NAMALWA (cell line): Measurements from ENCODE around the gene TNFSF9.
"Not testable (repeated sequence)": the region's sequence is repeated elsewhere in the genome, so short reads cannot be mapped to it uniquely, and the experiment has no call there.

Experiments
- DNase-seq: peaks from one replicate; pipeline ENCODE4 v3.0.0-alpha.2; 2015; ENCODE audit warnings: low spot score

The TNFSF9 gene

DNA sequence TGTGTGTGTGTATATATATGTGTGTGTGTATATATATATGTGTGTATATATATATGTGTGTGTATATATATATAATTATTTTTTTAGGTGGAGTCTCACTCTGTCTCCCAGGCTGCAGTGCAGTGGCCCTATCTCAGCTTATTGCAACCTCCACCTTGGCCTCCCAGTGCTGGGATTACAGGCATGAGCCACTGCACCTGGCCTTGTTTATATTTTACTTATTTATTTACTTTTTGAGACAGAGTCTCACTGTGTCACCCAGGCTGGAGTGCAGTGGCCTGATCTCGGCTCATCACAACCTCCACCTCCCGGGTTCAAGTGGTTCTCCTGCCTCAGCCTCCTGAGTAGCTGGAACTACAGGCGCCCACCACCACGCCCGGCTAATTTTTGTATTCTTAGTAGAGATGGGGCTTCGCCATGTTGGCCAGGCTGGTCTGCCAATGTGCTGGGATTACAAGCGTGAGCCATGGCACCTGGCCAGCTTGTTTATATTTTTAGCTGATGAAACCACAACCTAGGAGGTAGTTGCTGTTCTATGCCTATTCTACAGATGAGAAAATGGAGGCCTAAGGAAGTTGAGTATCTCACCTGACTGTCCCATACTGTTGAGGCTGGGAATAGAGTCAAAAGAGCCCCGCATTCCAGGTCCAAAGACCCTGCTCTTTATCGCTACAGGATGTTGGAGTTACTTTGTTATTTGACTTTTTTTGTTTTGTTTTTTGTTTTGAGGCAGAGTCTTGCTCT is 22.6 kb upstream of the TNFSF9 start:
- DNase-seq: not testable (repeated sequence)

DNA sequence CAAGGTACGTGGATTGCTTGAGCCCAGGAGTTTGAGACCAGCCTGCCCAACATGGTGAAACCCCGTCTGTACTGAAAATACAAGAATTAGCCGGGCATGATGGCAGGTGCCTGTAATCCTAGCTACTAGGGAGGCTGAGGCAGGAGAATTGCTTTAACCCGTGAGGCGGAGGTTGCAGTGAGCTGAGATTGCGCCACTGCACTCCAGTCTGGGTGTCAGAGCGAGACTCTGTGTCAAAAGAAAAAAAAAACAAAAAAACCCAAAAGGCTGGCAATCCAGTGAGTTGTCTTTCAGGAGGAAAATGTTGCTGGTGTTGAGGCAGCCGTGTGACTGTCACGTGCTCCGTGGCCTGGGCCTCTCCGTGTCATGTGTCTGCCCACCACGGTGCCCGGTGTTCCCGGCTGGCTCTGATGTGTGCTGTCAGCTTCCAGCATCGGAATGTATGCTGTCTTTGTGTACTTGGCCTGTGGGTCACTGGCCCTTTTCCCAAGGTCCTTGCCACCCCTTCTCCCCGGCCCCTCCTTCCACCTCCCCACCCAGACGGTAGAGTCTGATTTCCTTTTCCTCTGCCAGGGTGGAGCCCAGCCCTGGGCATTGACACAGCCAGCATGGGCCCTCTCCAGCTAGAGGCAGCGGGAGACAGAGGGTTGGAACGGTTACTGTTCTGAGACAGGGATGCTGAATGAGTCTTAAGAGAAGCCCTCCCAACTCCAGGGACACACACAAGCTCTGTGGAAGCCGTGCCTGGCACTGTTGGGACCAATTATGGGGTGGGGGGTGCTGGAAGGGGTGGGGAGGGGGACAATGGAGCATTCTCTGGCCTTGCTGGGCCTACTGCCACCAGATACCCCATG is 21.5 kb upstream of the TNFSF9 start:
- no peak for DNase-seq

DNA sequence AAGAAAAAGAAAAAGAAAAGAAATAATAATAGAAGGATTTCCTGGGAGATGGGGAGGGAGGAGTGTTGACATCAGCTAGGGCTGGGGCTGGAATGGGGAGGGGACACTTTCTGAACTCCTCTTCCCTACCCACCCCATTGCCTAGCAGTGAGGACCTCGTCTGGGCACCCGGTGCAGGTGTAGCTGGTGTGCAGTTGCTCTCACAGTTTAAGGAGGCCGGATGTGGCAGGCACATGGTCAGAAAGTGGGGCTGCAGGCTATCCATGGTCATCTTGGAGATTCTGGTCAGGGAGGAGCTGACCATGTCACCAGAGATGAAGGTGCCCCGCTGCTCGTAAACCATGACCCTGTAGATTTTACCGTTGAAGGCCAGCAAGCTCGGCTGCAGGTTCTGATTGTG is 20.2 kb upstream of the TNFSF9 start:
- DNase-seq: no peak

DNA sequence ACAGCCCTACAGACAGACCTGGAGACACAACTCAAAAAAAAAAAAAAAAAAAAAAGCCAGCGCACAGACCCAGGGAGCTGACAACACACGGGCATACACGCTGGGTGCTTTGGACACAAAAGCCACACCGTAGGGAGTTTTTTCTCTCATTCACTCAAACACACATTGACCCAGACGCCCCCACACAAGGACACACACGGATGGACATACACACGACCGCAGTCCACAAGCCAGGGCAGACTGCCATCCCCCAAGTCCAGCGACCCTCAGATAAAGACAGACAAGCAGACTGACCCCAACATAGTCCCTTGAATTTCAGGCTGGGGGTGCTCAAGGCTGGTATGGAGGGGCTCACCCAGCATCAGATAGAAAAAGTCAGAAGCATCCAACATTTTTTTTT is 16.7 kb upstream of the TNFSF9 start:
- no peak for DNase-seq

DNA sequence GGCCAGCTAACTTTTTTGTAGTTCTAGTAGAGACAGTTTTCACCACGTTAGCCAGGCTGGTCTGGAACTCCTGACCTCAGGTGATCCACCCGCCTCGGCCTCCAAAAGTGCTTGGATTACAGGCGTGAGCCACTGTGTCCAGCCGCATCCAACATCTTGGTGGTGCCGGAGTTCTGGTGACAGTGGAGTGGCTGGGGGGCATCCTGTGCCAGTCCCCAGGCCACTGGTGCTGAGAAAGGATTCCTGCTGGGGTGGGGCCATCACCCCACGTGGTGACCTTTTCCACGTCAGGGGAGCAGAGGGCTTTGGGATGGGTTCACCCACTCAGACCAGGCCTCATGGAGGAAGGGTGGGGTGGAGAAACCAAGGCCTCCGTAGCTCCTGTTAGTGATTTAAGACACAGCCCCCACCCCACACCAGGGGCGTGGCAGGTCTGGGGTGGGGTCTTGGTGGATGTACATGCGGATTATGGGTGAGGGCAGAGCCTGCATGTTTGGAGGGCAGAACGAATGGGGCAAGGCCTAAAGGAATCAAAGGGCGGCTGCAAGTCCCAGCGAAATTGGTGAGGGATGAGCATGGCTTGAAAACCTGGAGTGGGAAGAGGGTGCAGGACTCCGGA is 15.8 kb upstream of the TNFSF9 start:
- no peak for DNase-seq

DNA sequence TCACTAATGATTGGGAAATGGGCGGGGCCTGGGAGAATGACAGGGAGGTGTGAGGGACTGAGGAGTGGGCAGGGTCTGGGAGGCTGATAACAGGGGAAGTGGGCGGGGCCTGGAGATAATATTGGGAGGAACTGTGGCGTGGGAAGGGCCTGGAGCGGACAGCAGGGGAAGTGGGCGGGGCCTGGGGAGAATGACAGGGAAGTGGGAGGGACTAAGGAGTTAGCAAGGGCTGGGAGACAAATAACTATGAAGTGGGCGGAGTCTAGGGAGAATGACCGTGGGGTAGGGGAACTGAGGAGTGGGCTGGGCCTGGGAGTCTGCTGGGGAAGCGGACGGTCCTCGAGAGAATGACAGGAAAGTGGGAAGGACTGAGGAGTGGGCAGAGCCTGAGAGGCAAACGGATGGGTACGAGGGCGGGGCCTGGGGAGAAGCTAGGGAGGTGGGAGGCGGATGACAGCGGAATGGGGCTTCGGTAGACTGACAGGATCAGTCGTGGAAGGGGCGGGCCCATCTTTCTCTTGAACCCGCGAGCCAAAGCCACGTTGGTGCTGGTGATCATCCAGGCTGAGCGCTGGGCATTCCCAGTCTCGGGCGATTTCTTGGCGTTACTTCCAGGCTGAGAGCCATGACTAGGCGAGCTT is 14.7 kb upstream of the TNFSF9 start:
- peak; percentile 88 for DNase-seq

DNA sequence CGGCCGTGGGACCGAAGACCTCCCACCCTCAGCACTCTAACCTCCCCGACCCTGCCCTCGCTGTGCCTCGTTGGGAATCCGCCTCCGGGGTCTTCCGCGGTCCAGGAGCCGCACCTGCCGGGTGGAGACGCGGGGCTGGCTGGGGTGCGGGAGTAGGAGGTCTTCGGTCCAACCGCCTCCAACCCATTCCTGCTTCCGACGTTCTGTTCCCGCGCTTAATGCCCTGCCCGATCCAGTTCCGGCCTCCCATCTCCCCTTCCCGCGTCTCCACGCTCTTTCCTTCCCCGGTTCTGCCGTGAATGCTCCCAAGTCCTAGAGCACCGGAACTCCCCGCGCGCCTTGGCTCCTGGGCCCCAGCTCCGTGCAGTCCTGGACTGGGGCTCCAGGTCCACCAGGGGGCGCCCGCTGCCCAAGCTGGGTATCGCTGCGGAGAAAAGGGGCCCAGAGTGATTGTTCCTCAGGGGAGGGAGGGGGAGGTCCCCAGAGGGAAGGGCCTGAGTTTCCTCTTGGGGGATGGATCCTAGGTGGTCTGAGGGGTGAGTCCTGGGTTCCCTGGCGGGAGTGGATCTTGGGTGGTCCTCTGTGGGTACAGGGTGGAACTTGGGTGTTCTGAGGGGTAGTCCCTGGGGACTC is 14.1 kb upstream of the TNFSF9 start:
- DNase-seq: peak; percentile 94

DNA sequence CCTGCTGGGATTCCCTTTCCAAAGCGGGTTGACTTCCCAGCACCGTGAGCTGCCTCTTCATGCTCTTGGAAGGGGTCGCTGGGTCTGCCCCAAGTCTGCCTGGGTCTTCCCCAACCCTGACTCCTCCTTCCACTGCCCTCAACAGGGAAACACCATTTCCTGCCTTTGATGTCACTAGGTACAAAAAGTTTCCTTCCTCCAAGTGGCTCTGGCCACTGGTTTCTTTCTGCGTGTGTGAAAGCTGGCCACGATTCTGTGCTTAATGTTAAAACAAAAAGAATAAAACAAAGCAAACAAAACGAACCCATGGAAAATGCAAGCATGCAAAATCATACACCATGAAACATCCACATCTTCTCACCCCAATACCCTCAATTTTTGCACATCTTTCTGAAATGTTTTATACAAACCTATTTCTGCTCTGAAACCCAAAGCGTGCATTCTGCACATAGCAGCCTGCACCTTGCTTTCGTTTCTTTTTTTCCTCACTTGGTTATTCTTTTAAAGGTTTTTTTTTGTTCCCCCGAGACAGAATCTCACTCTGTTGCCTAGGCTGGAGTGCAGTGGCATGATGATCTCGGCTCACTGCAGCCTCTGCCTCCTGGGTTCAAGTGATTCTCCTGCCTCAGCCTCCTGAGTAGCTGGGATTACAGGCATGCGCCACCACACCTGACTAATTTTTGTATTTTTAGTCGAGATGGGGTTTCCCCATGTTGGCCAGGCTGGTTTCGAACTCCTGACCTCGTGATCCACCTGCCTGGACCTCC is 12.5 kb upstream of the TNFSF9 start:
- peak; percentile 69 for DNase-seq

DNA sequence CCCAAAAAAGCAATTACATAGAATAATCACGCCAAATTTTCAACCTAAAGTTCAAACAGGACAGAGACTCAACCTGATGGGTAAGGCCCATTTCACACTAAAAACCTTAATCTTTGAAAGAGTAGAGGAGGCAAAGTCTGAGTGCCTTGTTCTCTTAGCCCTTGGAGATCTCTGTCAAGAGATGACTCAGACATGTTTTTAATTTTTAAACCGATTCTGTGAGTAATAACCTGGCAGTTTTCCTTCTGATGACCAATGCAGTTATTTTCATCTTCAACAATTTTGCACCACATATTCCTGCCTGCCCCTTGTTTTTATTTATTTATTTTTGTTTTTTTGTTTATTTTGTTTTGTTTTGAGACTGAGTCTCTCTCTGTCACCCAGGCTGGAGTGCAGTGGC is 11.5 kb upstream of the TNFSF9 start:
- DNase-seq: no peak

DNA sequence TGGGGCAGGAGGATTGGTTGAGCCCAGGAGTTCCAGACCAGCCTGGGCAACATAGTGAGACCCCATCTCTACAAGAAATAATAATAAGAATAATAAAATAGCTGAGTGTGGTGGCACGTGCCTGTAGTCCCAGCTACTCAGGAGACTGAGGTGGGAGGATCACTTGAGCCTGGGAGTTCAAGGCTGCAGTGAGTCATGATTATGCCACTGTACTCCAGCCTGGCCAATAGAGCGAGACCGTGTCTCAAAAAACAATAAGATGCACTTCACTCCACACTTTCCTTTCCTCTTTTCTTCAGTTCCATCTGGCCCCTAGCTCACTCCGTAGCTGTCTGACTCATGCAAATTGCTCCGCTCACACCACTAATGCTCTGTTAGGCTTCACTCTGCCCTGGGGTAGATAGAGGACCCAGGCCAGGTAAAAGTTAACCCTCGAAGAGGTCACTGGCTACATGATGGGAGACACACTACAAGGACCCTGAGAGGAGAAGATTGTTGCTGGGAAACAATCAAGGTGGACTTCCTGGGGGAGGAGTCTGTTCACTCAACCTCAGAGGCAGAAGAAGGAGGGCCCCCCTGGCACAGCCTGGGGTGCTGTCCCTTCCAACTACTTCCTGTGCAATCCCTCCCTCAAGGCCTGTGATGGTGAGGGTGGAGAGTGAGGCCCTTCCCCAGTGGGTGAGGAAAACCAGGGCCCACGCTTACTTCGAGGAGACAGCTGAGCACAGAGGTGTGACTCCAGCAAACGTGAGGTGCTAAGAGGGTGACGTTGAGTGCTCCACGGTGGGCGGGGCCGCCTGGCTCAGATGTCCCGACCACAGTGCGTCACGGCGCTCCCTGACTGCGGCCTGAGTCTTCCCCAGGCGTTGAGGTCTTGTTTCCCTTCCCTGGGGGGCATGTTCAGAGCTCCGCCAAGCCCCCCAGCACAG is 8.8 kb upstream of the TNFSF9 start:
- peak; percentile 96 for DNase-seq

DNA sequence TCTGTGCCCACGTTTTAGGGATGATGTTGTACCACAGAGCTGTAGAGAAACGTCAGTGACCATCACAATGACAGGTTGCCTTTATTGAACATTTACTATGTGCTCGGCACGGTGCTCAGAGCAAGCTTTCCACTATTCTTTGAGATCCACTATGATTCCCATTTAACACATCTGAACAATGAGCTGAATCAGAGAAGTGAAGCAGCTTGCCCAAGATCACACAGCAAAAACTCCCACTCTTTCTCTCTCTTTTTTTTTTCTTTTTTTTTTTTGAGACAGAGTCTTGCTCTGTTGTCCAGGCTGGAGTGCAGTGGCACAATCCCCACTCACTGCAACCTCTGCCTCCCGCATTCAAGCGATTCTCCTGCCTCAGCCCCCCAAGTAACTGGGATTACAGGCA is 8.1 kb upstream of the TNFSF9 start:
- no peak for DNase-seq

DNA sequence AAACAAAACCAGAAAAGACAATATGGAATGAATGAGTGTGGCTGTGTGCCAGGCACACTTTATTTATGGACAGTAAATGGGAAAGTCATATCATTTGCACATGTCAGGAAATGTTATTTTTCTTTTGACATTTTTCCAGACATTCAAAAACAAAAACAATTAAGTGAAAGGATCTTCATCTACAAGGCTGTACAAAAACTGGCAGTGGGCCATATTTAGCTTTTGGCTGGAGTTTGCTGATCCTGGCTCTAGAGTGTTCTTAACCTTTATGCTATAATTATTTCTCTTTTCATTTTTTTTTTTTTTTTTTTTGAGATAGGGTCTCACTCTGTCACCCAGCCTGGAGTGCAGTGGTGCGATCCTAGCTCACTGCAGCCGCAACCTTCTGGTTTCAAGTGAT is 6.5 kb upstream of the TNFSF9 start:
- peak; percentile 9 for DNase-seq

DNA sequence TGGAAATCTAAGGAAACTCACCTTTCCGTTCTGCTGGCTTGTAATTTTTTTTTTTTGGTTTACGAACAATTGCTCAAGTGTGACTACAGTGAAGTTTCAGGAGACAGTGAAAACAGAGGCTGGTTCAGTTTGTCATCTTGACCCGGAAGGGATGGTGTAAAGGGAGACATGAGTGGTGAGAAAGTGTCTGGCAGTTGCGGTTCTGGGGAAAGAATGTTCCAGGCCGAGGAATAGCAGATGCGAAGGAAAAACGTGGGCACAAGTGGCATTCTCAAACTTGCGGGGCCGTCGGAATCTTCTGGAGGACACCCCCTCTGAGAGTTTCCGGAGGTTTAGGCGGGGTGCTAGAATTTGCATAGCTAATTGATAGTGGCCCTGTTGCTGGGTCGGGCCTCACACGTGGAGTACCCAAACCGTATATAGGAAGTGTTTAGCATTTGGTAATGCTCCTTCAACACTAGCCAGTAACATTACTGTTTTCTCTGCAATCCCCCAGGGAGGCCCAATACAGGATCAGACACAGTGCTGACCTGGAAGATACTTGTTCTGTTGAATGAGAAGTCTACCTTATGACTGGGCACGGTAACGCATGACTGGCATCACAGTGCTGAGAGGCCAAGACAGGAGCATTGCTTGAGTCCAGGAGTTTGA is 2.8 kb upstream of the TNFSF9 start:
- DNase-seq: peak; percentile 96

DNA sequence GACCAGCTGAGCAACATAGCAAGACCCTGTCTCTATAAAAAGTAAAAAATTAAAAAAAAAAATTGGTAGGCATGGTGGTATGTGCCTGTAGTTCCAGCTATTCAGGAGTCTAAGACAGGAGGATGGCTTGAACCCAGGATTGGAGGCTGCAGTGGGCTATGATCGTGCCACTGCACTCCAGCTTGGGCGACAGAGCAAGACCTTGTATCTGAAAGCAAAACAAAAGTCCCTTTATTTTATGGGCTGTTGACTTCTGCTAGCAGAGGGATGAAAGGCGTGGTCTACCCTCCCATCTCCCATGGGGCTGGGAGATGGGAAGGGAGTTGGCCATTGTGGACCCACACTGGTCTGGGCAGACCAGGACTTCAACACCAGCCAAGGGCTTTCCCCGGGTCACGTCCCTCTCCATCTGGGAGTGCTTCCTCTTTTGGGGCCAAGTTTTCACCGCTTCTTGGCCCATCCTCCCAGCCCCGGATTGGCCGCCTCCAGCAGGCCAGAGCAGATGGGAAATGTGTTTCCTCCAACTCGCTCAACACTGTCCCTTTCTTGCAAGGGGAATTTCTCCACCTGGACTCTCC is 2.2 kb upstream of the TNFSF9 start:
- DNase-seq: peak; percentile 84

DNA sequence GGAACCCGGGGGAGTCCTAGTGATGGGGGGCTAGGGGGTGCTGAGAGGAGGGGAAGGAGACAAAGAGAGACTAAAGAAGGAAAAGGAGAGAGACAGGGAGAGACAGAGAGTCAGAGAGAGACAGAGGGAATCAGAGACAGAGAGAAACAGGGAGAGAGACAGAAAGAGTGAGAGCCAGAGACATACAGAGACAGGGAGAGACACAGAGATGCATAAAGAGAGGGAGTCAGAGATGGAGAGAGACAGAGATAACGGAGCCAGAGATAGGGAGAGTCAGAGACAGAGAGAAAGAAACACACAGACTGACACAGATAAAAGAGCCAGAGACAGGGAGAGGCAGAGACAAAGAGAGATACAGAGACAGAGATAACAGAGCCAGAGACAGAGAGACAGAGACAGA is 1.5 kb upstream of the TNFSF9 start:
- DNase-seq: no peak

DNA sequence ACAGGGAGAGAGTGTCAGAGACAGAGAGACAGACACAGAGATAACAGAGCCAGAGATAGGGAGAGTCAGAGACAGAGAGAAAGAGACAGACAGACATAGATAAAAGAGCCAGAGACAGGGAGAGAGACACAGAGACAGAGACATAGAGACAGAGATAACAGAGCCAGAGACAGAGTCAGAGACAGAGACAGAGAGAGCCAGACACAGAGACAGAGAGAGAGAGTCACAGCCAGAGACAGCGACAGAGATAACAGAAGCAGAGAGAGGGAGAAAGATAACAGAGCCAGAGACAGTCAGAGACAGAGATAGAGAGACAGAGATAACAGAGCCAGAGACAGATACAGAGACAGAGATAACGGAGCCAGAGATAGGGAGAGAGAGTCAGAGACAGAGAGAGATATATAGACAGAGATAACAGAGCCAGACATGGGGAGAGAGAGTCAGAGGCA is 865 bp upstream of the TNFSF9 start:
- no peak for DNase-seq

DNA sequence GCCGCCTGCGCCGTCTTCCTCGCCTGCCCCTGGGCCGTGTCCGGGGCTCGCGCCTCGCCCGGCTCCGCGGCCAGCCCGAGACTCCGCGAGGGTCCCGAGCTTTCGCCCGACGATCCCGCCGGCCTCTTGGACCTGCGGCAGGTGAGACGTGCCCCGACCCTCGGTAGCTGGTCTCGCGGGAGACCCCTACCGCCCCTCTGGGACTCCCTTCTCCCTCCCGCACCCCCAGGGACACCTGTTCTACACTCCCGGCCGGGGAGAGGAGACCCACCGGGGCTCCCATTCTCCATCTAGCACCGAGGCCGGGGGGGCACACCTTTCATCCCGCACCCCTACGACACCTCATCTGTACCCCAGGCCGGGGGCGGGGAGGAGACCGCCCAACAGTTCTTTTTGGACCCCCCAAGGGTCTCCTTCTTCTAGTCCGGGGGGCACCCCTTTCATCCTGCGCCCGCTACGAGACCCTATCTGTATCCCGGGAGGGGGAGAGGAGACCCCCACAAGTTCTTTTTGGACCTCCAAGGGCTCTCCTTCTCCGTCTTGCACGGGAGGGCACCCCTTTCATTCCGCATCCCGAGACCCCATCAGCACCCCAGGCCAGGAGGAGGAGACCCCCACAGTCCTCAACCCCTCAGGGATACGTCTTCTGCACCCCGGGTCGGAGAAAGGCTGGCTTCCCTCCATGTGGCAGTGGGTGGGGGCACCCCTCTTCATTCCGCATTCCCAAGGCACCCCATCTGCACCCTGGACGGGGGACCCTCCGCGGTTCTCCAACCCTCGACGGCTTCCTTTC is 533 bp downstream of the TNFSF9 start:
- DNase-seq: no peak

DNA sequence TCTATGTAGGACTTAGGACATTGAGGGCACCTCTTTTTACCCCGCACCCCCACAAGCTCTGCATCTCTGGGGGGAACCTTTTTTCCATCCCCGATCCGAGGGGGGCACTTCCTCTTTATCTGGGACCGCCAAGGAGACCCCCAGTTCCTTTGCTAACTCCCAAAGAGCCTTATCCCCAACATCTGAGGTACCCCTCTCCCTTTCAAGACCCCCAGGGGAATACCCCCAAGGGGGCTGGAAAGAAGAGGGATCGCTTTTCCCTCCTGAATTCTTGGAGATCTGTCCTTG is 1.1 kb downstream of the TNFSF9 start:
- DNase-seq: no peak
